Stimulated activated CD8-positive, alpha-beta memory T cell treated with anti-CD3 and anti-CD28 coated beads, Interleukin-4, amount 100 ng/mL, for 48 hours (primary cell): ENCODE data around the gene WDR27.

Experiments used
- DNase-seq: peaks from one replicate; pipeline ENCODE4 v3.0.0-alpha.2; 2020

Gene WDR27

DNA sequence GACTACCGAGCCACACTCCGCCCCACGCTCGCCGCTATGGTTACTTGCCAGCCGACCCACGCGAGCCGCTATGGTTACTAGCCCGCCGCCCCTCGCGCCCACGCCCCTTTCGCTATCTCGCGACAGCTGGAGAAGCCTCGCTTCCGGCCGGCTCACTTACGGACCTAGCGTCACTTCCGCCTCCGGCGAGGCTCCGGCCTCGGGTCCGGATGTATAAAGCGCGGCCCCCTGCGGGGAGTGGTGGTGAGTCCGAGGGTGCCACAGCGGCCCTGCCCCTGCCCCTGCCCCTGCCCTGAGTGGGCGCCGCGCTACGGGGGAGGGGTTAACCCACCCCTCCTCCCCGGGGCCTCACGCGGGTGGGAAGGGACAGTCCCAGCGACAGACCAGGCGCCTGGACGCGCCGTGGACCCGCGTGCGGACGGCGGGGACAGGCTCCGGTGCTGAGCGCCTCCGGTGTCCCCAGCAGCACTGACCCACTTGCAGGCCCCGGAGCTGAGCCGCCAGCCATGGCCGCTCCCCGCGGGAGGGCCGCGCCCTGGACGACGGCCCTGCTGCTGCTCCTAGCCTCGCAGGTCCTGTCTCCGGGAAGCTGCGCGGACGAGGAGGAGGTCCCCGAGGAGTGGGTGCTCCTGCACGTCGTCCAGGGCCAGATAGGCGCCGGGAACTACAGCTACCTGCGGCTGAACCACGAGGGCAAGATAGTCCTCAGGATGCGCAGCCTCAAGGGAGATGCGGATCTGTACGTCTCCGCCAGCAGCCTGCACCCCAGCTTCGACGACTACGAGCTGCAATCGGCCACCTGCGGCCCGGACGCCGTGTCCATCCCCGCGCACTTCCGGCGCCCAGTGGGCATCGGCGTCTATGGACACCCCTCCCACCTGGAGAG lies at the start of gene WDR27, which contains the start of gene C6orf120:
WDR27 (minus strand) TSS at position 76 of the 886 bp plus-strand sequence. CDS start 13,024 bp downstream, outside the sequence.
C6orf120 (plus strand) TSS at position 173 of the 886 bp plus-strand sequence; CDS start at position 507, 334 bp downstream.
- peak; percentile 99 for DNase-seq

DNA sequence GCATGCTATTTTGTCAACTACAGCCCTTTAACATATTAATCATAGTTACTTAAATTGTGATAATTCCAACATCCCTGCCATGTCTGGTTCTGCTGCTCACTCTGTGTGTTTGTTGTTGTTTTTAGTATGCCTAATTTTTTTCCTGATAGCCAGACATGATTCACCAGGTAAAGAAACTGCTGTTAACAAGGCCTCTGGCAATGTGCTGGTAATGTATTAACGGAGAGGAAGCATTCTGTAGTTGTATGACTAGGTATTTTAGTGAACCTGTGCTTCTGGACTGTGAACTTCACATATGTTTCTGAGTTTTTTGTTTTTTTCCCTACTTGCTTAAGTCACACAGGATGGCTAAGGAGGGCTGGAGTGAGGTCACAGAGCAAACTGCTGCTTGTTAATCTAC lies 44.7 kb upstream of the WDR27 start:
- no peak for DNase-seq

DNA sequence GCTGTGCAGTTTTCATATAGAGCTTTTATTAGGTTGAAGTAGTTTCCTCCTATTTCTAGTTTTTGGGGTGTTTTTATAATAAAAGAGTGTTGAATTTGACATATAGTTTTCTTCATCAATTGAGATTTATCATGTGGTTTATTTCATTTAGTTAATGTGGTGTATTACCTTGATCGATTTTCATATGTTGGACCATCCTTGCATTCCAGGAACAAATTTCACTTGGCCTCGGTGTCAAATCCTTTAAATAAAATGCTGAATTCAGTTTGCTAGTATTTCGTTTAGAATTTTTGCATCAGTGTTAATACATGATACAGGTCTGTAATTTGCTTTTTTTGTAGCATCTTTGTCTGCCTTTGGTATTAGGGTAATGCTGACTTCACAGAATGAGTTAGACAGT lies 43.6 kb upstream of the WDR27 start:
- DNase-seq: no peak

GRCh38 chr6:169741344-169741743 lies 39.5 kb upstream of the WDR27 start:
- no peak for DNase-seq

GRCh38 chr6:169738976-169739529 lies 37.2 kb upstream of the WDR27 start:
- DNase-seq: no peak

DNA sequence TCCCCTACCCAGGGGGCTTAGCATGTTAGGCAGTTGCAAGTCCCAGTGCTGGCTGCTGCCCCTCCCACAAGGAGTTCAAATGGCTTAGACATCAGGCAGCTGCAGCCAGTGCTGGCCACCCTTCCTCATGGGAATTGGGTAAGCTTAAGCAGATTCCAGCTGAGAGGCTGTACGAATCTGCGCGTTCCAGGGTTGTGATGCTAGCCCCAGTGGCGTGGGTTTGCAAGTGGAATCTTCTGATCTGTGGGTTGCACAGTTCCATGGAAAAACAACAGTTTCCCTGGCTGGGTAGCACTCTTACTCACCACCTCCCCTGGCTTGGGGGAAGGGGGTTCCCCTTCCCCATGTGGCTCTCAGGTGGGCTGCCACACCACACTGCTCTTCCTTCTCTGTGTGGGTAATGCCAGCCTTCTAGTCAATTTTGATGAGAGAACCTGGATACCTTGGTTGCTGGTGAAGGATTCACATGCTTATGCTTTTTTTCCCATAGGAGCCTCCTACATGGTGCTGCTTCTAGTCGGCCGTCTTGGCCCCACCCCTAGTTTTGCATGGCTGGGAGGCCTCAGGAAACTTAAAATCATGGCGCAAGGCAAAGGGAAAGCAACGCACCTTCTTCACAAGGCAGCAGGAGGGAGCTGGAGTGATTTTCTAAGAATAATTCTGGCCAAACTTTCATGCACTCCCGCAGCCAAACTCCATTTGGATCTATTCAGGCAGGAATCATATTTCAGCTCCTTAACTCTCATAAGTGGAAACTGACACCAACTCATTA lies 36.6 kb upstream of the WDR27 start:
- DNase-seq: no peak

- DNase-seq: no peak
Measured at GRCh38 chr6:169729961-169730360, 28.1 kb upstream of the WDR27 start.

- no peak for DNase-seq
Measured at GRCh38 chr6:169726963-169727362, 25.1 kb upstream of the WDR27 start.

DNA sequence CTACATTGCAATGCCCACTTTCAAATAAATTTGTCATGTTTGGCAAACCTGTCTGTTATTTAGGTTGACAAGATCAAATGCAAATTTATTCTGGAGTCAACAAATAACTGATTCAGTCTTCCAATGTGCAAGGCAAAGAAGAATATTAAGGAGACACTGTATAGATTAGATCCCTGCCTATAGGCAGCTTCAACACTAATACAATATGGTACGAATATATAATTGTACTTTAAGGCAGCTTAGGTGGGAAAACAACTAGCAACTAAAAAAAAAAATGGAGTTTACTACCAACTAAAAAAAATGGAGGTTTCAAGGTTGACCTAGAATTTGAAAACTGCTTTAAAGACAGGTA lies 24.2 kb upstream of the WDR27 start:
- no peak for DNase-seq

GRCh38 chr6:169725125-169726048 lies 23.6 kb upstream of the WDR27 start:
- peak; percentile 54 for DNase-seq

DNA sequence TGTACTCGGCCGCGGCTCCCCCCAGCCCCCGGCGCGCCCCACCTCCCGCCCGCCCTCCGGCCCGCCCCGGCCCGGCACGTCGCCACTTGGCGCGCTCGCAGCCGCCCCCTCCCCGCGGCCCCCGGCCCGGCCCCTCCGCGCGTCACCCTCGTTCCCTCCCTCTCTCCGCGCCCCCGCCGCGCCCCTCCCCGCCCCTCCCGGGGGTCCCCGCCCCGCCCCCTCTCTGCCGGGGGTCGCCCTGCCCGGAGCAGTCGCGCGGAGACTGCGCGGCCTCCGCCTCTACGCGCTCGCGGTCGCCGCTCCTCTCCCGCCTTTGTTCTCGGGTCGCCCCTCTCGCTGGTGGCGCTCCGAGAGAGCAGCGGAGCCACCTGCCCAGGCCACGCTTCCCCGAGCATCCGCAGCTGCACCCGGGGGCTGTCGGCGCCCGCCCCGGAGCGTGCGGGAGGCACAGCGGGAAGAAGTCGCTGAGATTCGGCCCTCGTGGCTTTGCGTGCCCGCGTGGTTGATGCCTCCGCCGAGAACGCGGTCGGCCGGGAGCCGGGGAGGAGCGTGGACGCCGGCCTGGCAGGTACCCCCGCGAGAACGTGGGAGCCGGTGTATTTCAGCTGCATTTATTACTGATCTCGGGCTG lies 22.8 kb upstream of the WDR27 start, which contains the start of gene PHF10:
PHF10 (minus strand) TSS at position 7 of the 631 bp plus-strand sequence. CDS start 569 bp downstream, outside the sequence.
- DNase-seq: peak; percentile 74

DNA sequence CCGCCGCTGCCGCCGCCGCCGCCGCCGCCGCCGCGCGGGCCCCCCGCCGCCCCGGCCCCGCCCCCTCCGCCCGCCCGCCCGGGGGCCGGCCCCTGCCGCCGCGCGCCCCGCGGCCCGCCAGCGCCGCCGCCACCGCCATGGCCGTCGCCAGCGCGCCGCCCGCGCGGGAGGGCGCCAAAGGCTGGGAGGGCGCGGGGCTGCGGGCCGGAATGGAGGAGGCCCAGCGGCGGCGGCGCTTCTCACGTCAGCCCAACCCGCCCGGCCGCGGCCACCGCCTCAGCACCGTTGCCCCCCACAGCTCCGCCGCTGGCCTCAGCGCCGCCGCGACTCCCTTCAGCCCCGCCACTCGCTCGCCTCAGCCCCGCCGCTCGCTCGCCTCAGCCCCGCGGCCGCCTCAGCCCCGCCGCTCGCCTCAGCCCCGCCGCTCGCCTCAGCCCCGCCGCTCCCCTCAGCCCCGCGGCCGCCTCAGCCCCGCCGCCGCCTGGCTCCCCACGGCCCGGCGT lies 22.2 kb upstream of the WDR27 start:
- DNase-seq: peak; percentile 50

GRCh38 chr6:169723200-169723909 lies 21.5 kb upstream of the WDR27 start:
- peak; percentile 72 for DNase-seq

DNA sequence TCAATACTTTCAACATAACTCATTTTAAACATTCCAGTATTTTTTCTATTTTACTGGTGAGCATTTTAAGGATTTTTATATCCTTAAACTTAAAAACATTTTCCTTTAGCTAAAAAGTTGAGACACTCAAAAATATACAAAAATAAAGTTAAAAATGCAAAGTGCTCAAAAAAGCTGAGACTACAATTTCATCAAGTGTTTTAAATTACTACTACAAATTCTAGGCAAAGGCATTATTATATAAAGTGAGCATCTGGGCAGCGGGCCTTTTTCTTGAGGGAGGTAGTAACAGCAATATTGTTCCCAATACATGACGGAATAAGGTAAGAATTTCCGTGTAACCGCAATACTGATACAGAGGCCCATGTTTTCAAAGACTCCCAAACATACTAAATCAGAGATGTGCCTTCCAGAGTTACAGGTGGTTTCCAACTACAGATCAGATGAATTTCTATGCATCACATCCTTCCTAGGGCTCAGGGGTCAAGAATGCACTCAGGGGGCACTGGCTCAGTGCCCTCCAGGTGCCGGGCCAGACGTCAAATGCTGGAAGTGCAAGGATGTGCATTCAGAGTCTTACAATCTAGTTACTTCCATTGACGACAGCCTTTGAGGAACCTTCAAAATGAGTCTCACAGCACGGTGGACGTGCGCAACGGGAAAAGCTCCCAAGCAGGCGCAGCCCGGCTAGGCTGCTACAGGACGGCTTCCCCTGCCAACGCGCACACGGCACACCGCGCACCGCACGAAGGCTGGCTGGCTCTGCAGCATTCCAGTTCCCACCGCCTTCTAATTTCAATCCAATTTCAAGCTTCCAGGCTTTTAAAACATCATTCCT lies 20.8 kb upstream of the WDR27 start:
- peak; percentile 58 for DNase-seq

- no peak for DNase-seq
Measured at GRCh38 chr6:169720207-169720855, 18.5 kb upstream of the WDR27 start.

- DNase-seq: no peak
Measured at GRCh38 chr6:169719117-169719516, 17.3 kb upstream of the WDR27 start.

DNA sequence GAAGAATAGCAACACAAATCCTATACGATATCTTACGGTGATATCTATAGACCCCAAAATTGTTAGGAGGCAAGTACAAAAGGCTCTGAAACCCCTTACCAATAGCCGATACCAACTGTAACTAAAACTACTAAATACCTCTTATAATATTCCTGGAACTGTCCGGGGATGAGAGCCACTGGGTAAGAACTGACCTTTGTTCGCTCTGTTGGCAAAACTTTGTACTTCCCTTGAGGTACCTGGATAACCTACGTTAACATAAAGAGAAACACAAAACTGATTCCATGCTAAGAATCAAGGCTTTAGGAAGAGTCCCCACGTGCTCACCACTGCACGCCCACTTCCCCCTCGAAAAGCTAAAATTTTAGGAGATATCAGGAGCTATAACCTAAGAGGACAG lies 12.8 kb upstream of the WDR27 start:
- DNase-seq: no peak

DNA sequence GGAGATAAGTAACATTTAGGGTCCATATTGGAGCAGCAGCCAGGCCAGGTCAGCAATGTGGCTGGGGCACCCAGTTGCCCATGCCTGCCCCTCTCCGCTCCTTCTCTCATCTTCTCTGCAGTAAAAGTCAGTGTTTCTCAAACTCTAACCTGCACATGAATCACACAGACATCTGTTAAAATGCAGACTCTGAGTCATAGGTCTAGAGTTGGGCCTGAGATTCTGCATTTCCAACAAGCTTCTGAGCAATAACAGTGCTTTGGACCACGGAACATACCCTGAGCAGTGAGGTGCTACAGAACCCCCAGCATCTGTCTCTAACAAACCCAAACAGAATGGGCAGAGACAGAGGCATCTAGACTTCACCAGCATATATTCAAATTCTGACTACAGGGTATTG lies 12.3 kb upstream of the WDR27 start:
- DNase-seq: no peak

DNA sequence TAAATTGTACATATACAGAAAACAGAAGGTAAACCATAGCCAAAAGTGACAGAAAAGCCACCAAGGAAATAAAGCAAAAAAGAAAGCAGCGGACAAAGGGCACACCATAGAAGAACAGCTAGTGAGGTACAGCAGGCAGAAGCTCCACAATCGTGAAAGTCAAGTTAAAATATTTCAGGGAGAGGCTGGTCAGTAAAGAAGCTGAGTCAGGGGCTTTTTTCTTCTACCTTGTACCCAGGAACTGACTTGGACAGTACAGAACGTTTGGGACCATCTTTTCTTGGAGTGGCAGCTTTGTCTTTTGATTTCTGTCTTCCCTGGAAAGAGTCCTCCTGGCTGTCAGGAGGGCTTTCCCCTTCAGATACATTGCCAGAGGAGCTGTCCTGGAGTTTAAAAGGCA lies 8.2 kb upstream of the WDR27 start:
- no peak for DNase-seq
